ENCODE results near the gene IGF2BP2.

IGF2BP2 gene

DNA sequence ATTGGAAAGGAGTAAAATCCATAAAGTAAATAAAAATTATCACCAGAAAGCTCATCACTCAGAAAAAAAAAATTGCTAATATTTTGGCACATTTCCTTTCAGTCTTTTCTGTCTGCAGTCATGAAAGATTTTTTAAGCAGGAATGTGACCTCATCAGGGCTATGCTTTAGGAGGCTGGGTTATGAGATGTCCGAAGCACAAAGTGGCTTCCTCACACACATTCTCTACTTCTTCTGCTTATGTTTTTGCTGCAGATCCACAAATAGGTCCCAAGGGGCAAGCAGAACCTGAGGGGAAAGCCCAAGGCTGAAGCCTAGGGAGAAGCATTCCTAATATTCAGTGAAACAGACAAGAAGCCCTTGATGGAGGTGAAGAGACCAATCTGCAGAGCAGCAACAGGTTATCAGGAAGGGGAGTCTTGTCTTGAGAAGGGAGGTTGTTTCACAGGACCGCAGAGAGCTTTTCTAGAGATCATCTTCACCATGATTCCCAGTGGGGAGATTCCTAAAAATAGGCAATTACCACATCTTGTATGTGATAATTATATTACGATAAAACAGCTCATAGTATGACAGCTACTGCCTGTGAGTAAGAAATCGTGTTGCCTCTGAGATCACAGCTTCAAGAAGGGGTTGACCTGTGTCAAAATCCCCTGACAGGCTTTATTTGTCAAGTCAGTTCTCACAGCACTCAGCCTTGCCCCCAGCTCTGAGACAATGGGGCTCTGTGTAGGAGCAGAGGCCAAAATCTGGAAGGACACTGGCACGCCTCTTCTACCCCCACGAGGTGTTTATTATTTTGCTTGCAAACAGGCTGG is 60.5 kb downstream of the IGF2BP2 start:
- DNase-seq: no peak

- DNase-seq: no peak
Measured at GRCh38 chr3:185763347-185764005, 61.4 kb downstream of the IGF2BP2 start.

DNA sequence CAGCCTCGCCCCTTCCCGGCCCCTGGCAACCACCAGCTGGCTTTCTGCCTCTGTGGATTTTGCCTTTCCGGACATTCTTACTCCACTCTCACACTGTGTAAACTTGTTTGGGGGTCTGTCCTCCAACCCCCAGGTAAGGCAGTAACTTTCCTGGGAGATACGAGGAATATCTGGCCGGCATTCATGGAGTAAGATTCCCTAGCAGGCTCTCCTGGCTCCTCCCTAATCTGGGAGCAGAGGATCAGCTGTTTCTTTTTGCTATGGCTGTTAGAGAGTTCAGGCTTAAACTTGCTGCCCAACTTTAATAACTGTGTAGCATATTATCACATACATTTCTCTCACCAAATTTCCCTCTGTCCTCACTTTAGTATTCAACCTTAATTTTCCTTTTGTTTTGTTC is 64.3 kb downstream of the IGF2BP2 start:
- no peak for DNase-seq

DNA sequence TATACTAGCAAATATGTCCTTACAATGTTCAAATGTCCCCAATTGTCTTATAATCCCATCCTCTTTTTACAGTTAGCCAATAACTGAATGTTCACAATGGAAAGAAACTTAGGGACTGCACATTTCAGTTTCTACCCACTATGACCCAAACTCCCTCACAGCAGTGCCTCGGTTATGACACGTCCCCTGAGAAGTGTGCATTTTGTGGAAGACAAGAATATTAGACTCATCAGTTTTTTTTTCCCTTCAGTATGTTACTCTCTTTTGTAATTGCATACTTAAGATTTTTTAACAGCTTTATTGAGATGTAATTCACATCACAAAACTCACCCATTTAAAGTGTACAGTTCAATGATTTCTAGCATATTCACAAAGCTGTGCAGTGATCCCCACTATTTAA is 64.8 kb downstream of the IGF2BP2 start:
- DNase-seq: no peak

GRCh38 chr3:185759512-185759911 is 65.3 kb downstream of the IGF2BP2 start:
- no peak for DNase-seq

GRCh38 chr3:185758912-185759311 is 65.9 kb downstream of the IGF2BP2 start:
- no peak for DNase-seq

DNA sequence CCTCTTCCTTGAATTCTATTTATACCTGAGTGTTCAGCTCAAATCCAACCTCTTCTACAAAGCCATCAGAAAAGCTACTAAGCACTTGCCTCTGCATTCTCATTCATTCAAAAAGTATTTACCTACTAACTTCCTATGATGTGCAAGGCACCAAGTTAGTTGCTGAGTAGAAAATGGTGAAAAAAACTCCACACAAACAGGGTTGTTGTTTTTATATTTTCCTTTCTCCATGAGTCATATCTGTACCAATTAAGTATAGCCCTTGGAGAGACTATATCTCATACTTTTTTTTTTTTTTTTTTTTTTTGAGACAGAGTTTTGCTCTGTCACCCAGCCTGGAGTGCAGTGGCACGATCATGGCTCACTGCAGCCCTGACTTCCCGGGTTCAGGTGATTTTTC is 67.7 kb downstream of the IGF2BP2 start:
- no peak for DNase-seq

- no peak for DNase-seq
Measured at GRCh38 chr3:185756477-185756876, 68.4 kb downstream of the IGF2BP2 start.

GRCh38 chr3:185754920-185755319 is 69.9 kb downstream of the IGF2BP2 start:
- no peak for DNase-seq

DNA sequence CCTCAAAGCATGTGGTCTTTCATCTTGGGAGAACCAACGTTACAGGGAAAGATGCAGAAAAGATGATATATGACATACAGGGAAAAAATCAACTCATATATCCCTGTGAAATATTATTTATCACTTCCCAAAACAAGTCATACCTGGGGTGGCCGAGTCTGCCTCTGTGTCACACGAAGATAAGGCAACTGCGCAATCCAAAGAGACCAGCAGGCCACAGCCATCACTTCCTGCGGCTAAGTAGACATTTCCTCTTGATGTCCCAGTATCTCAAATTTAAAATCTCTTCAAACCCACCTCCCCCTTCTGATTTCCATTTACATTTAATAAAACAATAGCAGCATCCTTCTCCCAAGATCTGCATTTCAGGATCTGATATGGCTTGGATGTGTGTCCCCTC is 71.5 kb downstream of the IGF2BP2 start:
- no peak for DNase-seq

DNA sequence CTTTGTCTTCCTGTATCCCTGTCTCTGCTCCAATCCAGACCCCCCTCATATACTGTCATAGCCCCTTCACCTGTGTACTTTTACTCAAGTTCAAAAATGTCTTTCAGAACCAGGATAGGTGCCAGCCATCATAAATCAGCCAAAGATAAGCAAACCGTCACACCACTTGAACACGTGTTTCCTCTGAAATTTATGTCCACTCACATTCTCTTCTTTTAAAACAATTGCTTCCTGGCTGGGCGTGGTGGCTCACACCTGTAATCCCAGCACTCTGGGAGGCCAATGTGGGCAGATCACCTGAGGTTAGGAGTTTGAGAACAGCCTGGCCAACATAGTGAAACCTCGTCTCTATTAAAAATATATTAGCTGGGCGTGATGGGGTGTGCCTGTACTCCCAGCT is 74.1 kb downstream of the IGF2BP2 start:
- DNase-seq: no peak

DNA sequence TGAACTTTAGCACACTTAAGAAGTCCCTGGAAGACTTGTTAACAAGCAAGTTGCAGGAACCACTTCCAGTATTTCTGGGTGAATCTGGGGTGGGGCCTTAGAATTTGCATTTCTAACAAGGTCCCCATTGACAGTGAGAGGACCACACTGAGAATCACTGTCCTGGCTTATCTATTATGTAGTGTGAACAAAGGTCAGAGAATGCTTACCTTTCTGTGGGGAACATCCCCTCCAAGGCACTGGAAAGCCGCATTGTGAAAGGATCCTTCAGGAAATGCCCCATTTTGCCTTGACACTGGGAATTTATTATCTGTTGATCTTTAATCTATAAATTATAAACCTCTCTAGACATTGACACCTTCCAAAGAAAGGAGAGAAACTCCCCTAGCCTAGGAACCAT is 74.8 kb downstream of the IGF2BP2 start:
- DNase-seq: no peak

- DNase-seq: no peak
Measured at GRCh38 chr3:185746470-185746869, 78.4 kb downstream of the IGF2BP2 start.

GRCh38 chr3:185744997-185745843 is 79.6 kb downstream of the IGF2BP2 start:
- no peak for DNase-seq

GRCh38 chr3:185741586-185741985 is 83.3 kb downstream of the IGF2BP2 start:
- no peak for DNase-seq

DNA sequence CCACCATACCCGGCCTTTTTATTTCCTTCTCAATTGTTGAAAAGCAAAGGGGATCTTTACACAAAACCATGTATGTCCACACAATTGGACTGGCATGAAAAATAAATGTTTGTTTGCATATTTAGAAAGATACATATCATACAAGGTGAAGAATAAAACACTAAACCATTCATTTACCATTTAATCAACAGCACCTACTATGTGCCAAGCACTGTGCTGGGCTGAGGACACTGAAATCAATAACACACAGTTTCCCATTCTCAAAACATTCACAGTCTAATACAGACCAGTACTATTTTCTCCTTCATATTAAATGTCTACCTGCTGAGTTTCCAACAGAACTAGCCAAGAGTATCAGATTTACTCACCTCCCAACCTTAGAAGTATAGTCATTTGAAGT is 84.7 kb downstream of the IGF2BP2 start:
- no peak for DNase-seq

- DNase-seq: no peak
Measured at GRCh38 chr3:185739264-185739701, 85.6 kb downstream of the IGF2BP2 start.

GRCh38 chr3:185737740-185738680 is 86.8 kb downstream of the IGF2BP2 start:
- DNase-seq: no peak

DNA sequence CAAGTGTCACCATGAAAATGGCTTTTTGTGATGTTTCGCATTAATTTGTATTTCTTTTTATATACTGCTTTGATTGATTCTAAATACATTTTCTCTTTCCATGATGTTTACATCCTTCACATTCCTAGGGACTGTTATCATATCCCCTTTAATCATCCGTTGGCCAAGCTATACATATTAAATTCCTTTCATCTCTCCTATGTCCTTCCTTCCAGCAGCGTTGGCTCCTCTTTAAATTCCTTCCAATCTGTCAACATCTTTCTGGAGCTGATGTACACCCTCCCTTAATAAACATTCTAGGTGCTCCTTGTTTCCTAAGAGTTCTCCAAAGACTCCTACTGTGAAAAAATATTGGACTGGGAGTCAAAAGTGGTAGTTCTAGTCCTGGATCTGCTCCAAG is 87.8 kb downstream of the IGF2BP2 start:
- DNase-seq: no peak

- no peak for DNase-seq
Measured at GRCh38 chr3:185734725-185735096, 90.1 kb downstream of the IGF2BP2 start.

DNA sequence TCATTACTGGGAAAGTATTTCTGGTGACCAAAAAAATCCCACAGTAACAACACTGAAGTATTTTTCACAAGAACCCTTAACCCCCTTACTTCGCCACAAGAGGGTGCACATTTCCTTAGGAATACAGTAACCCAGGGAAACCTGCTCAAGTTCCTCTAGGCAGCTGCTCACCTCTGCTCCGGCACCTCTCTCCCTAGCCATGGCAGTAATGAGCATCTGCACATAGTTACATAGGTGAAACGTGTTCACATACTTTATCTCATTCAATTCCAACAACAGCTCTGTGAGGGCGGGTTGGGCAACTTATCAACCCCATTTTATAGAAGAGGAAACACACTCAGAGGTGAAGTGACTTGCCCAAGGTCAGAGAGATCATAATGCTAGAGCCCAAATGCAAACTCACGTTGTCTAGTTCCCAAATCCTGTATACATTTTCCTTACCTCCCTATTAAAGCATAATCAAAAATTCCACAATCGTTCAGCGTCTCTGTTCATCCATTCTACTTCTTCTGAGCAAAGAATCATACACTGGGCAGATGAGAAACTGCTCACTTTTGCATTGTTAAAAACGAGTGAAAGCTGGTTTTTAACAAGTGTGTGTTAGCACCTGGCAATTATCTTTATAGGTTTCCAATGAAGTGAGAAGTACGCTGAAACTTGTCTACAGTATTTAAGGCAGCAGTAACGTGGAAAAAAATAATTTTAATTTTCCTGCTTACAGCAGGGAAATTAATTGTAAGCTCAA is 90.7 kb downstream of the IGF2BP2 start:
- DNase-seq: peak; percentile 5 to 10

DNA sequence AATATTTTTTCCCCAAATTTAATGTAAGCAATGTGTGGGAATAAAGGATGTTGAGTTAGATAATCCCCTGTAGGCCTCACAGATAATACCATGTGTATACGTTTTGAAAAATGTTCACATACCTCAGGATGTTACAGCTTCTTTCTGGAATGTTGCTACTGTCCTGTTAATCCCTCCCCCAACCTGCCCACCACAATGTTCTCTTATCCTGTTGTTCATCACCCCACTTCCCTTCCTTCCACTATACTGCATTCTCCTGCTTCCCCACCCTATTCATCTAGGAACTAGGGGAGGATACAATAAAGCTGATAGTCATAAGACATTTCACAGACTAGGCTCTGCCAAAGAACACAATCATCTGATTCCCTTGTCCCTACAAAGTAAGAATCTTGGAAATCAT is 92.1 kb downstream of the IGF2BP2 start:
- DNase-seq: no peak
